ENCODE measurements around the gene MOCS1. TPM values are rescaled to one million over a fixed set of nuclear protein-coding genes. Genes with fewer than 3 reads are reported as not detected.

The MOCS1 gene
- total RNA-seq, 2 experiments from 2014 or later, result 2.0 to 2.7 TPM

DNA sequence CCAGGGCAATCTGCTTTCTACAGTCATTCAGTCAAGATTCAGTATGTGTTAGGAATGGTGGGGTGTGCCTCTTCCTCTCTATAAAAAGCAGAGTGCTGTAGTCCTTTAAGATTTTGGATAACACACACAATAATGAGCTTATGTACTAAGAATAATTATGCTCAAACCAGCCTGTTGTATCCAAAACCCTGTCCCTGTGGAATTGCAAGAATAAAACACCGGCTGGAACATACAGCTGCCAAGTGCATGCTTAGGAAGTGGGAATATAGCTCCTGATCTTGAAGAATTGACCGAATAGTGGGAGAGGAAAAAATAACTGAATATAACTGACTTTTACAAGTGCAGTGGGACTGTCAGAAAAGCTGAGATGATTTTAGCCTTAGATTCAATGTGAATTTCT, 979 bp upstream of the MOCS1 start:
- no peaks in the 10 kb centered on the region for H3K36me3 ChIP-seq (ENCODE audit: insufficient read depth, low read length)
- H3K9me3 ChIP-seq (ENCODE audit: control insufficient read depth in 1 of 2, insufficient read depth in 1 of 2, low read length in 2 of 2), result peaks cover 0 to 7% of the 10 kb centered on the region in 2 experiments
- H3K27me3 Mint-ChIP-seq, result no peaks in the 10 kb centered on the region
- H3K4me3 ChIP-seq (ENCODE audit: low read length), result no peak overlapping the region
- DNase-seq (no peak), ATAC-seq (ENCODE audit: poor library complexity) (no peak)
- TF ChIP-seq, protein P1, sequence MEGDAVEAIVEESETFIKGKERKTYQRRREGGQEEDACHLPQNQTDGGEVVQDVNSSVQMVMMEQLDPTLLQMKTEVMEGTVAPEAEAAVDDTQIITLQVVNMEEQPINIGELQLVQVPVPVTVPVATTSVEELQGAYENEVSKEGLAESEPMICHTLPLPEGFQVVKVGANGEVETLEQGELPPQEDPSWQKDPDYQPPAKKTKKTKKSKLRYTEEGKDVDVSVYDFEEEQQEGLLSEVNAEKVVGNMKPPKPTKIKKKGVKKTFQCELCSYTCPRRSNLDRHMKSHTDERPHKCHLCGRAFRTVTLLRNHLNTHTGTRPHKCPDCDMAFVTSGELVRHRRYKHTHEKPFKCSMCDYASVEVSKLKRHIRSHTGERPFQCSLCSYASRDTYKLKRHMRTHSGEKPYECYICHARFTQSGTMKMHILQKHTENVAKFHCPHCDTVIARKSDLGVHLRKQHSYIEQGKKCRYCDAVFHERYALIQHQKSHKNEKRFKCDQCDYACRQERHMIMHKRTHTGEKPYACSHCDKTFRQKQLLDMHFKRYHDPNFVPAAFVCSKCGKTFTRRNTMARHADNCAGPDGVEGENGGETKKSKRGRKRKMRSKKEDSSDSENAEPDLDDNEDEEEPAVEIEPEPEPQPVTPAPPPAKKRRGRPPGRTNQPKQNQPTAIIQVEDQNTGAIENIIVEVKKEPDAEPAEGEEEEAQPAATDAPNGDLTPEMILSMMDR (IDR thresholded peaks at IDR 0.05), result no peak
- peak overlapping the region; percentile 27 for H3K4me3 Mint-ChIP-seq
- H3K27ac ChIP-seq (ENCODE audit: low read depth in 1 of 2, low read length in 2 of 2), result no peak overlapping the region
- peaks cover 0 to 5% of the 10 kb centered on the region in 2 experiments for H3K27me3 ChIP-seq (ENCODE audit: control insufficient read depth in 1 of 2, insufficient read depth in 2 of 2, low read length in 2 of 2)
- no peaks in the 10 kb centered on the region for H3K36me3 Mint-ChIP-seq (ENCODE audit: low read depth)
- CTCF ChIA-PET, result no interaction called here
- H3K9me3 Mint-ChIP-seq, result no peaks in the 10 kb centered on the region
- intact Hi-C loops (cut with DNase I, micrococcal nuclease), result loop anchor here in 1 of 2 experiments (2.0 kb wide), 1 partner anchor 210 kb away; the partner anchor contains the start of gene KIF6
- H3K4me1 Mint-ChIP-seq (ENCODE audit: low read depth), result peaks cover 29% of the 10 kb centered on the region
- POLR2A ChIA-PET, result interaction anchor here (0.6 kb wide), 1 partner anchor 12 kb away, joined by 3 read pairs; no protein-coding TSS in a partner anchor
- H3K4me1 ChIP-seq (ENCODE audit: insufficient read depth, low read length), result peaks cover 7% of the 10 kb centered on the region
- no peak overlapping the region for H3K27ac Mint-ChIP-seq

DNA sequence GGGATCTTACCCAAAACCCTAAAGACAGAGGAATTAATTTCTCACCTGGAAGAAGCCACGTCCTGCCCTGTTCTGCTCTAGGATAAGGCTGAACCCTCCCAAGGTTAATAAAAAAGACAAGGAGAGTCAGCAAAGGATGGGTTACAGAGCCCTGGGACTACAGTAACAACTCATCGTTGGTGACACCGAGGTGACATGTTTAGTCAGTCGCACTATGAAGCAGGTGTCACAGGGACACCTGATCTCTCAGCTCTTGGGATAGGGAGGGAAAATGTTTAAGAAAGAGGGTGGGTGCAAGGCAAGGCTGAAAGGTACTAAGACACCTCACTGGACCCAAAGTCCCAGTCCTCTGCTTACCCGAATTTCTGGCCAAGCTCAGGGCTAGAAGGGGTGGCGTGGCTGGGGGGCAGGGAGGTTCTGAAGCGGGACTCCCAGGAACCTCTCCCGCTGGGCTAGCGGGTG, 562 bp downstream of the MOCS1 start:
- intact Hi-C loops (cut with DNase I, micrococcal nuclease), result loop anchor here in 1 of 2 experiments (2.0 kb wide), 1 partner anchor 209 kb away; the partner anchor contains the start of gene KIF6
- POLR2A ChIA-PET, result no interaction called here
- CTCF ChIA-PET, result no interaction called here
- ATAC-seq (ENCODE audit: poor library complexity), result peak; percentile 41
- H3K9me3 ChIP-seq (ENCODE audit: control insufficient read depth in 1 of 2, insufficient read depth in 1 of 2, low read length in 2 of 2), result peaks cover 0 to 7% of the 10 kb centered on the region in 2 experiments
- Mint-ChIP-seq H3K27me3 (no peaks in the 10 kb centered on the region), H3K27ac (peak overlapping the region; percentile 81), H3K36me3 (ENCODE audit: low read depth) (no peaks in the 10 kb centered on the region), H3K4me1 (ENCODE audit: low read depth) (peaks cover 29% of the 10 kb centered on the region), H3K9me3 (no peaks in the 10 kb centered on the region), H3K4me3 (peak overlapping the region; percentile 91)
- TF ChIP-seq, protein P1 (IDR thresholded peaks at IDR 0.05), result no peak
- no peaks in the 10 kb centered on the region for H3K36me3 ChIP-seq (ENCODE audit: insufficient read depth, low read length)
- no peak for DNase-seq
- peak overlapping the region; percentile 50 for H3K4me3 ChIP-seq (ENCODE audit: low read length)
- H3K27me3 ChIP-seq (ENCODE audit: control insufficient read depth in 1 of 2, insufficient read depth in 2 of 2, low read length in 2 of 2), result peaks cover 0 to 5% of the 10 kb centered on the region in 2 experiments
- no peak overlapping the region for H3K27ac ChIP-seq (ENCODE audit: low read depth in 1 of 2, low read length in 2 of 2)
- peaks cover 7% of the 10 kb centered on the region for H3K4me1 ChIP-seq (ENCODE audit: insufficient read depth, low read length)

DNA sequence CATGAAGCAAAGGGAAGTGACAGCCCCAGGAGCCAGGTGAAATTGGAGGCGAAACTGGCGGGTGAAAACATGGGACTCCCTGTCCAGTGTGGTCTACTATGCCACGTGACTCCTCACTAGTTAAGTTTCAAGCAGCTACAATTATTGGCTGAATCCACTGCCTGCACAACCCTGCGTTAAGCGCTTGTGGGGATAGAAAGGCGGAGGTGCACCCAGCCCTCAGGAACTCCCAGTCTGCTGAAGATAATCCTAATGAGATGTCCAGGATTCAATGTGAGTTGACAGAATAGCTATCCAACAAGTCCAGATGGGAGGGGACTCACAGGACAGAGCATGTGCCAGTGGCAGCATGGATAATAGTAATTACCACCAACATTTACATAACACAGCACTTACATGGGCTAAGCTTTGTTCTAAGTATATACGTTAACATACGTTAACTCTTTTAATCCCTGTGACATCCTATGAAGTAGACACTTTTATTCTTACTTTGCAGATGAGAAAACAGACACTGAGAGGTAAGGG, 1.8 kb downstream of the MOCS1 start:
- Mint-ChIP-seq H3K4me3 (peak overlapping the region; percentile 91), H3K27me3 (no peaks in the 10 kb centered on the region), H3K36me3 (ENCODE audit: low read depth) (no peaks in the 10 kb centered on the region), H3K4me1 (ENCODE audit: low read depth) (peaks cover 29% of the 10 kb centered on the region), H3K27ac (peak overlapping the region; percentile 81), H3K9me3 (no peaks in the 10 kb centered on the region)
- Histone ChIP-seq H3K27me3 (ENCODE audit: control insufficient read depth in 1 of 2, insufficient read depth in 2 of 2, low read length in 2 of 2) (peaks cover 0 to 5% of the 10 kb centered on the region in 2 experiments), H3K36me3 (ENCODE audit: insufficient read depth, low read length) (no peaks in the 10 kb centered on the region), H3K27ac (ENCODE audit: low read depth in 1 of 2, low read length in 2 of 2) (no peak overlapping the region), H3K4me3 (ENCODE audit: low read length) (no peak overlapping the region), H3K9me3 (ENCODE audit: control insufficient read depth in 1 of 2, insufficient read depth in 1 of 2, low read length in 2 of 2) (peaks cover 0 to 7% of the 10 kb centered on the region in 2 experiments), H3K4me1 (ENCODE audit: insufficient read depth, low read length) (peaks cover 7% of the 10 kb centered on the region)
- no peak for DNase-seq
- no peak for ATAC-seq (ENCODE audit: poor library complexity)
- ChIA-PET CTCF (no interaction called here), POLR2A (no interaction called here)
- intact Hi-C loops (cut with DNase I, micrococcal nuclease), result no loop called here
- TF ChIP-seq, protein P1 (IDR thresholded peaks at IDR 0.05), result no peak

All from CD4-positive, alpha-beta T cell (primary cell).